Activated CD8-positive, alpha-beta memory T cell treated with anti-CD3 and anti-CD28 coated beads for 4 hours (primary cell): Measurements from ENCODE around the gene AXIN2.

Experiments
- DNase-seq, 2 donors: peaks; one replicate each; pipeline ENCODE4 v3.0.0-alpha.2; 2020; ENCODE audit warnings: low read depth in 2 of 2

AXIN2 gene, protein sequence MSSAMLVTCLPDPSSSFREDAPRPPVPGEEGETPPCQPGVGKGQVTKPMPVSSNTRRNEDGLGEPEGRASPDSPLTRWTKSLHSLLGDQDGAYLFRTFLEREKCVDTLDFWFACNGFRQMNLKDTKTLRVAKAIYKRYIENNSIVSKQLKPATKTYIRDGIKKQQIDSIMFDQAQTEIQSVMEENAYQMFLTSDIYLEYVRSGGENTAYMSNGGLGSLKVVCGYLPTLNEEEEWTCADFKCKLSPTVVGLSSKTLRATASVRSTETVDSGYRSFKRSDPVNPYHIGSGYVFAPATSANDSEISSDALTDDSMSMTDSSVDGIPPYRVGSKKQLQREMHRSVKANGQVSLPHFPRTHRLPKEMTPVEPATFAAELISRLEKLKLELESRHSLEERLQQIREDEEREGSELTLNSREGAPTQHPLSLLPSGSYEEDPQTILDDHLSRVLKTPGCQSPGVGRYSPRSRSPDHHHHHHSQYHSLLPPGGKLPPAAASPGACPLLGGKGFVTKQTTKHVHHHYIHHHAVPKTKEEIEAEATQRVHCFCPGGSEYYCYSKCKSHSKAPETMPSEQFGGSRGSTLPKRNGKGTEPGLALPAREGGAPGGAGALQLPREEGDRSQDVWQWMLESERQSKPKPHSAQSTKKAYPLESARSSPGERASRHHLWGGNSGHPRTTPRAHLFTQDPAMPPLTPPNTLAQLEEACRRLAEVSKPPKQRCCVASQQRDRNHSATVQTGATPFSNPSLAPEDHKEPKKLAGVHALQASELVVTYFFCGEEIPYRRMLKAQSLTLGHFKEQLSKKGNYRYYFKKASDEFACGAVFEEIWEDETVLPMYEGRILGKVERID

DNA sequence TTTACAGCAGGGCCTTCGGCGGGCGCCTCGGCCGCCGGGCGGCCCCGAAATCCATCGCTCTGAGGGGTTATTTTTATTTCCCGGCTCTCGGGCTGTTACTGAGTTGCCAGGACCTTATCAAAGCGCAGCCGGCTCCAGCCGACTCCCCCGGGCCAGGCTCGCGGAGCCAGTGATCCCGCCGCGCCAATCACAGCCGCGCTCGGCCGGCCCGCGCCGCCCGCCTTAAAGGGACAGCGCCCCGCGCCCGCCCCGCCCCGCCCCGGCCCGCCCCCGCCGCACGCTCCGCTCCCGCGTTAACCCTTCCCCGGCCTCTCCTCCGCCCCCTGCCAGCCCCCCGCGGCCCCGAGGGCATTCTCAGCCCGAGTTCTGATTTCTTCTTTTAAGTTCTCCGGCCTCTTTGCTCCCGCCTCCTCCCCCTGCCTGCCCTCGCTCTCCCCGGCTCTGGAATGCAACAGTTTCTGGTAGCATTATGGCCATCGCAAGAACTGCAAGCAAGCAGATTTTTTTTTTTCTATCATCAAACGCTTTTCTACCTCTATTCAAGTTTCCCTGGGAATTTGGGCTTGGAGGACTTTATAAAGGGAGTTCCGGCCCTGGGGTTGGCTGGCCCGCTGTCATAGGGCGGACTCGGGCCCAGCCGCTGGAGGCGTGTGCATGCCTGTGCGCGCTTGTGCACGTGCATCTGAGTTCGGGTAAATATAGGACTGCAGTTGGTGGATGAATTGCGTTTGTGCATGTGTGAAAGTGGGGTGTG is at the start of gene AXIN2:
AXIN2 (minus strand) TSS at position 197 of the 754 bp plus-strand sequence. CDS start 3,028 bp downstream, outside the sequence.
- DNase-seq, result peak; percentile 68 to 69

- no peak for DNase-seq
These were observed 48.3 kb upstream of the AXIN2 start for GRCh38 chr17:65609749-65610148.

DNA sequence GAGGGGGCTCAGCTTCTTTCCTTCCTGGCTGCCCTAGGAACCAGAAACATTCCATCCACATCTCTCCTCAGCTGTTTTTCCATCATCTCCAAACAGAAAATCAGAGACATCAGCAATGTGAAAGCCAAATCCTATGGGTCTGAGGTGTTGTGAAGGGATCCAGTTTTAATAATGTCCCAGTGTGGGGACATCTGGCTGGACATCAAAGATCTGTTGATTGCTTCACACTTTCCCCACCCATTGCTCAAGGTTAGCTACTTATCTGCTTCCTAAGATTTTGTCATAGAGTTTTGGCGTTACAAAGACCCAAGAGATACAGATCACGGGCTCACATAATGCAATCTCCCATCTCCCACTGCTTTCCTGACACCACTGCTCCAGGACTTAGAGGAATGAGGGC is 47.8 kb upstream of the AXIN2 start:
- DNase-seq, result no peak

- DNase-seq, result no peak
These were observed 42.6 kb upstream of the AXIN2 start for GRCh38 chr17:65604070-65604469.

GRCh38 chr17:65601881-65602280 is 40.4 kb upstream of the AXIN2 start:
- no peak for DNase-seq

- DNase-seq, result no peak
These were observed 39.7 kb upstream of the AXIN2 start for GRCh38 chr17:65601145-65601544.

GRCh38 chr17:65600518-65600917 is 39.1 kb upstream of the AXIN2 start:
- DNase-seq, result no peak

GRCh38 chr17:65599650-65600049 is 38.2 kb upstream of the AXIN2 start:
- no peak for DNase-seq

GRCh38 chr17:65598746-65599145 is 37.3 kb upstream of the AXIN2 start:
- no peak for DNase-seq

DNA sequence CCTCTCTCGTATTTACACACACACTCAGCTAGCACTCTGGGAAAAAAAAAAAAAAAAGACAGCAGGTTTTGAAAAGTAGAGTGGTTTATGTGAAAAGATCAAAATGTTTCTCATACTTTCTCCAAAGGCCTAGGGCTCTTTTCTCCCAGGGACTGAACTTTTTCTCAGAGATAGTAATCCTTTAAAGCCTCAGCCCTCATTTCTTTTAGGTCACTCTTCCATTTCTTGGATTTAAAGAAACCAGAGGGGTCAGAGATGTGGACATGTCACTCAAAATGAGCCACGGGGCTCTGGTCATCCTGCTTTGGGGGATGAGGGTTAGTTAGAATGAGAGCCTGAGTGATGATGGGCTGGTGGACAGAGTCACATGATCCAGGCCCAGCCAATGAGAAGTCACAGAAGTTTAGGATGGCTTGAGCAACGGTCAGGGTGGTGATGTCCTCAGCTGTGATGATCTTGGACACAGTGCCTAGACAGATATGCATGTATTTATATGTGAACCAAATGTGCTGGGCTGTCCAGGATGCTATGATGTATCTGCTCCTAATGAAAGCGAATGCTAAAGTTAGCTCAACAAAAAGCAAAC is 33.7 kb upstream of the AXIN2 start:
- DNase-seq, result no peak

- DNase-seq, result no peak
These were observed 32.7 kb upstream of the AXIN2 start for GRCh38 chr17:65593855-65594845.

DNA sequence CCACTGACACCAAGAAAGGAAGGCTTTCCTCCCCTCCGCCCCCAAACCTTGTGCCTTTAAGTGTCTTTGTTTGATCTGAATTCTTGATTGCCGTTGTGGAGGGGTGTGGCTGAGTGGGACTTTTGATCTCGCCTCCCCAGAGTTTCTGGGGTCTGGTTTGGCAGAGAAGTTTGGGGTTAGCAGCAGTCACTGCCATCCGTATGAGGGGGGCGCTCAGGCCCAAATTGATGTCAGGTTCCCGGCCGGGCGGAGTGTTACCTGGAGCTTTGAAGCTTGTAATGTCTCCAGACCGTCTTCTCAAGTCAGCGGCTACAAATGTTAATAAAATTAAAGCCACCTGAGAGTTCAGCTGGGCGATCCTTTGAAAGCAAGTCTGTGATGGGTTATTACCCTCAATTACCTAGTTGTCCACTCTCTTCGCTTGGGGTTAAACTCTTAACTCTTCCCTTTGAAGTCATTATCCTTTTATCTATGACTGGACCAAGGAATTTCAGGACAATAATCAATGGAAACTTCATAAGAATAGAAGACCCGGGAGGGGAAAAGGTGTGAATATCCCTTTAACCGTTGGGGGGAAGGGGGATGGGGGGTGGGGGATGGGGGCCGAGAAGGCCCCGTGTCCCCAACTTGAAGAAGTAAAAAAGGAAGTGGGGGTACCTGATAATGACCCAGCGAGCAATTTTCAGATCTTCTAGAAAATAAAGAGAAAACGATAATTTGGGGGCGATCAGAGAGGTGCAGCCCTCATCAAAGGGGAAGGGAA is 31.8 kb upstream of the AXIN2 start:
- DNase-seq, result no peak

DNA sequence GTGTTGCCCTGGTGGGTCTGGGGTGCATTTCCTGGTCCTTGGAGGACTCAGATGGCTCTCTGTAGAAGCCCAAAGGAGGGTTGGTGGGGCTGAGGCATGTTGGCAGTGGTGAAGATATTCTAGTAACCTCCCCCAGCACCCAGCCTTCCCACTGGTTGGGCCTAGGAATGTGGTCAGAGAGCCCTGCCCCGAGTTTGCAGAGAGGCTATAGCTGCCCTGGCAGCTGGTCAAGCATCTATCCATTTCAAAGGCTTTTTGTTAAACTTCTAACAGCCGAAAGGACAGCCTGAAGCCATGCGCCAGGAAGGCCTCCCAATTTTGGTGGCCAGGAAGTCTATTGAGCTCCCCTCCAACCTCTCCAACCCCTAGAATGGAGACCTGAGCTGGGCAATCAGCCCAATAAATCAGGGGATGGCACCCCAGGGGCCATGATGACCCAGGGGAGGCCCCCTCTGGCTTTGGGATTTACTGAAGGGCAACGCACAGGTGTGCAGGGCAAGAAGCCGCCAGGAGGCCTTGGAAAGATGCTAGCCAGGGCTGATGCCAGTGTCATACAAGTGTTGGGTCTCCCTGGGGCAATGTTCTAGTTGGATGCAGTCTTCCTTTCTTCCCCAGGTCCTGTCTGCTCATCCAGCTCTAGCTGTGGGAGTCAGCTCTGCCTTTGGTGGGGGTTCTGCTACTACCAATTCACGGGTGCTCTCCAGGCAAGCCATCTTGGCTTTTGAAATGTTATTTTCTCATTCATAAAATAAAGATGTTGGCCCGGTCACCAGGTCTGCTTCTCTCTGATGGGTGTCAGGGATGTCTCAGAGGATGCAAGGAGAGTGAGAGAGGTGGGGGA is 30.9 kb upstream of the AXIN2 start:
- DNase-seq, result no peak

- DNase-seq, result no peak
These were observed 27.9 kb upstream of the AXIN2 start for GRCh38 chr17:65589321-65589720.

GRCh38 chr17:65588181-65588808 is 26.8 kb upstream of the AXIN2 start:
- no peak for DNase-seq

DNA sequence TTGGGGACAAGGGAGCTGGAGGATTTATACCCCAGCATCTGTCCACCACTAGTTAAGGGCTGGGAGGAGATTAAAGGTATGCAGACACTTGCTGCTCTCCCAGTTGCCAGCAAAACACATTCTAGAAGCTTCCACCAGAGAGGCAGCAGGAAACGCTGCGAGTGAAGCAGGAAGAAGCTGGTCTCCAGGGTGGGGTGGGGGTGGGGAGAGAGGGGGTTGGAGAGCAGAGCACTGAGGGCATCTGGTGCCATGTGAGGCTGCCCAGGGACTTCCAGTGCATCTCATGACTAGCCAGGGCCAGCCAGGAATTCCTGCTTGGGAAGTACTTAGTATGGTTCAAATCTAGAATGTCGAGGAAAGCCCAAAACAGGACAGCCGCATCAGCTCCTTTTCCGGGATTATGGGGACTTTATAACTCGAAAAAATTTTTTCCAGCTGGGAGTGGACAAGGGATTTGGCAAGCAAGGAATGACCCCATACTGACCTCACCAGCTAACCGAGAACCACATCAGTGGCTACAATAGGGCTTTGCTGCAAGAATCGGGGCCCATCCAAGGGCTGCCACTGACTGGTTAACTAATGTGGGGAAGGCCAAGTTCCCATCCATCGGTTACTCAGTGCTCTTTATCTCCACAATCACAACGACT is 26.2 kb upstream of the AXIN2 start:
- no peak for DNase-seq

DNA sequence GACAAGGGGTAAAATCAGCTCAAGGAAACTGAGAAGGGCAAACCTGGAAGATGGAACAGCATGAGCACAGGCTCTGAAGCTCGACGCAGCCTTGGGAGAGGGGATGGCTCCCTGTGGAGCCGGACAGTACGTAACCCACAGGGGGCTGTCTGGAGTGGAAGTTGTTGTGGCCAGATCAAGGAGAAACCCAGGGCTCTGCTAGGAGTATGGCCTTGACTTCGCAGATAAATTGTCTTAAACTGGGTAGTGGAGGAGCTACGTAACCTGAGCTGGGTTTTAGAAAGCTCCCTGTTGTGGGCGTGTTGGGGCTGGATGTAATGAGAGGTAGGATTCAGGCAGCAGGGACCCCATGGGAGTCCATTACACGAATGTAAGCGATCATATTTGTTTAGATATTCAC is 25.5 kb upstream of the AXIN2 start:
- DNase-seq, result no peak
